ENCODE data around the gene CROCC2. TPM values are rescaled to one million over a fixed set of nuclear protein-coding genes. Genes with fewer than 3 reads are reported as not detected.
A peak's percentile ranks its signal among the peaks of the same experiment; 100 is the strongest.

CROCC2 gene
- total and polyA plus RNA-seq, 2 of the 13 experiments (the other 11 are each of a cell fraction or from before 2014, with no cell fraction given), result not detected

GRCh38 chr2:240876475-240877251 lies 29.5 kb upstream of the CROCC2 start (continued):
- TF ChIP-seq THAP9 (CRISPR knock-in tag; IDR thresholded peaks at IDR 0.05; ENCODE audit: borderline replicate concordance) (peak; percentile 87; the same call in 1 of the 2 replicates), BCL6 (CRISPR knock-in tag; IDR thresholded peaks at IDR 0.05) (peak; percentile 52), MTERF4 (CRISPR knock-in tag; IDR thresholded peaks at IDR 0.05) (no peak; the same call in 1 of the 2 replicates), ZNF619 (CRISPR knock-in tag; IDR thresholded peaks at IDR 0.05) (peak; percentile 94), NRL (CRISPR knock-in tag; IDR thresholded peaks at IDR 0.05; ENCODE audit: borderline replicate concordance) (peak; percentile 32; the same call in 1 of the 2 replicates), SSRP1 (CRISPR knock-in tag; IDR thresholded peaks at IDR 0.05) (0 out of 2 replicates have a peak, but pooled peaks have one; percentile 79), ZNF274 (CRISPR knock-in tag; IDR thresholded peaks at IDR 0.05) (peak; percentile 96), ZNF687 (CRISPR knock-in tag; IDR thresholded peaks at IDR 0.05) (peak; percentile 99), ZNF281 (CRISPR knock-in tag; IDR thresholded peaks at IDR 0.05; ENCODE audit: borderline replicate concordance) (peak; percentile 52; the same call in 1 of the 2 replicates), ZNF33B (CRISPR knock-in tag; IDR thresholded peaks at IDR 0.05) (peak; percentile 88), ZNF782 (CRISPR knock-in tag; IDR thresholded peaks at IDR 0.05; ENCODE audit: borderline replicate concordance) (peak; percentile 39; the same call in 1 of the 2 replicates), PHB2 (IDR thresholded peaks at IDR 0.05; ENCODE audit: partially characterized antibody) (no peak), ZNF639 (CRISPR knock-in tag; conservative IDR thresholded peaks at IDR 0.05) (peak; percentile 80; the same call in 1 of the 2 replicates), IRX3 (CRISPR knock-in tag; IDR thresholded peaks at IDR 0.05; ENCODE audit: borderline replicate concordance, low read depth) (0 out of 2 replicates have a peak, but pooled peaks have one; percentile 77), U2AF2 (IDR thresholded peaks at IDR 0.05; ENCODE audit: low read depth, low read length) (no peak), ARNT (IDR thresholded peaks at IDR 0.05) (no peak)

Measured in HepG2 (cell line).